ENCODE measurements around the gene USP17L11.
"Not testable (repeated sequence)": the region's sequence is repeated elsewhere in the genome, so short reads cannot be mapped to it uniquely, and the experiment has no call there.

DNA sequence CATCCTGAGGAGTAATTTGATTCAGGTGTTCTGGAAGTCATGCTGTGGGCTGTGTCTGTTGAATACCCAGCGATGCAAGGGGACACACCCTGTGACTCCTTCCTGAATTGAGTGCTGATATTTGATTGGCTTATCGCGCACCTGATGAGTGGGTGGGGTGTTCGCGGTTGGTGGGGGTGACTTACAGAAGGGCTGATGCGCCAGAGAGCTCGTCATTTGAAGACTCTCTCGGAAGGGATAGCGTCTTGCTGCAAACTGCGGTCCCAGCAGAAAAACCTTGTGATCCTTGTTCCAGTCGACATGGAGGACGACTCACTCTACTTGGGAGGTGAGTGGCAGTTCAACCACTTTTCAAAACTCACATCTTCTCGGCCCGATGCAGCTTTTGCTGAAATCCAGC lies at the start of gene USP17L11:
- TF ChIP-seq, protein P1, sequence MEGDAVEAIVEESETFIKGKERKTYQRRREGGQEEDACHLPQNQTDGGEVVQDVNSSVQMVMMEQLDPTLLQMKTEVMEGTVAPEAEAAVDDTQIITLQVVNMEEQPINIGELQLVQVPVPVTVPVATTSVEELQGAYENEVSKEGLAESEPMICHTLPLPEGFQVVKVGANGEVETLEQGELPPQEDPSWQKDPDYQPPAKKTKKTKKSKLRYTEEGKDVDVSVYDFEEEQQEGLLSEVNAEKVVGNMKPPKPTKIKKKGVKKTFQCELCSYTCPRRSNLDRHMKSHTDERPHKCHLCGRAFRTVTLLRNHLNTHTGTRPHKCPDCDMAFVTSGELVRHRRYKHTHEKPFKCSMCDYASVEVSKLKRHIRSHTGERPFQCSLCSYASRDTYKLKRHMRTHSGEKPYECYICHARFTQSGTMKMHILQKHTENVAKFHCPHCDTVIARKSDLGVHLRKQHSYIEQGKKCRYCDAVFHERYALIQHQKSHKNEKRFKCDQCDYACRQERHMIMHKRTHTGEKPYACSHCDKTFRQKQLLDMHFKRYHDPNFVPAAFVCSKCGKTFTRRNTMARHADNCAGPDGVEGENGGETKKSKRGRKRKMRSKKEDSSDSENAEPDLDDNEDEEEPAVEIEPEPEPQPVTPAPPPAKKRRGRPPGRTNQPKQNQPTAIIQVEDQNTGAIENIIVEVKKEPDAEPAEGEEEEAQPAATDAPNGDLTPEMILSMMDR (IDR thresholded peaks at IDR 0.05; ENCODE audit: low read depth, low read length), result not testable (repeated sequence)
- not testable (repeated sequence) for TF ChIP-seq POLR2A (IDR thresholded peaks at IDR 0.05; ENCODE audit: extremely low read depth, insufficient read length)
- TF ChIP-seq, protein P2, sequence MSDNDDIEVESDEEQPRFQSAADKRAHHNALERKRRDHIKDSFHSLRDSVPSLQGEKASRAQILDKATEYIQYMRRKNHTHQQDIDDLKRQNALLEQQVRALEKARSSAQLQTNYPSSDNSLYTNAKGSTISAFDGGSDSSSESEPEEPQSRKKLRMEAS (IDR thresholded peaks at IDR 0.05; ENCODE audit: low read depth, low read length), result not testable (repeated sequence)

Data from NB4 (cell line).